GM19467 (cell line): Measurements from ENCODE around the gene VPS39.

Experiments used
- ATAC-seq: cut with Tn5 transposase; IDR thresholded peaks from one replicate; pipeline ENCODE4 v1.9.1; 2021; ENCODE audit warnings: mild to moderate bottlenecking, moderate library complexity; ENCODE audit not compliant: unreplicated experiment

VPS39 gene

GRCh38 chr15:42147431-42147735, 60.7 kb downstream of the VPS39 start:
- ATAC-seq: no peak

- no peak for ATAC-seq
Measured at GRCh38 chr15:42146551-42147430, 61.3 kb downstream of the VPS39 start.

- no peak for ATAC-seq
Measured at GRCh38 chr15:42145546-42146455, 62.3 kb downstream of the VPS39 start.

- no peak for ATAC-seq
Measured at GRCh38 chr15:42144841-42145375, 63.2 kb downstream of the VPS39 start.

GRCh38 chr15:42143866-42144625, 64.1 kb downstream of the VPS39 start:
- ATAC-seq: no peak

- no peak for ATAC-seq
Measured at GRCh38 chr15:42143356-42143755, 64.7 kb downstream of the VPS39 start.

- ATAC-seq: no peak
Measured at GRCh38 chr15:42141795-42142667, 66.1 kb downstream of the VPS39 start.

GRCh38 chr15:42141246-42141645, 66.9 kb downstream of the VPS39 start:
- no peak for ATAC-seq

- no peak for ATAC-seq
Measured at GRCh38 chr15:42140383-42141070, 67.6 kb downstream of the VPS39 start.

- ATAC-seq: no peak
Measured at GRCh38 chr15:42139596-42139995, 68.5 kb downstream of the VPS39 start.

GRCh38 chr15:42138968-42139386, 69.1 kb downstream of the VPS39 start:
- no peak for ATAC-seq

GRCh38 chr15:42138411-42138810, 69.7 kb downstream of the VPS39 start:
- no peak for ATAC-seq

GRCh38 chr15:42137461-42138261, 70.4 kb downstream of the VPS39 start:
- ATAC-seq: no peak

GRCh38 chr15:42136513-42136912, 71.6 kb downstream of the VPS39 start:
- ATAC-seq: no peak

- ATAC-seq: no peak
Measured at GRCh38 chr15:42135351-42135750, 72.8 kb downstream of the VPS39 start.

GRCh38 chr15:42134617-42135245, 73.4 kb downstream of the VPS39 start:
- no peak for ATAC-seq

- ATAC-seq: no peak
Measured at GRCh38 chr15:42133886-42134502, 74.1 kb downstream of the VPS39 start.

- no peak for ATAC-seq
Measured at GRCh38 chr15:42133356-42133755, 74.7 kb downstream of the VPS39 start.
